Neuronal stem cell (in vitro differentiated cells): ENCODE results near the gene ISYNA1. TPM values are rescaled to one million over a fixed set of nuclear protein-coding genes. Genes with fewer than 3 reads are reported as not detected.

Experiments
- DNase-seq: peaks from one replicate; pipeline ENCODE4 v3.0.0-alpha.2; 2013; ENCODE audit warnings: low spot score
- H2AFZ ChIP-seq: one replicate; pipeline ENCODE4 v1.6.1; 2013; ENCODE audit warnings: mild to moderate bottlenecking, low read length, inconsistent platforms
- H2AK5ac ChIP-seq: 2 replicates; pipeline ENCODE4 v1.6.1; 2013; ENCODE audit warnings: low read depth, mild to moderate bottlenecking, inconsistent platforms, low read length, moderate library complexity, mixed read lengths
- H2BK120ac ChIP-seq: 2 replicates; pipeline ENCODE4 v1.6.1; 2013; ENCODE audit warnings: low read depth, mild to moderate bottlenecking, inconsistent platforms, low read length, moderate library complexity, mixed read lengths
- H2BK12ac ChIP-seq: one replicate; pipeline ENCODE4 v1.6.1; 2013; ENCODE audit warnings: low read length, inconsistent platforms
- H2BK15ac ChIP-seq: 2 replicates; pipeline ENCODE4 v1.6.1; 2013; ENCODE audit warnings: mild to moderate bottlenecking, low read length, inconsistent platforms, mixed read lengths
- H2BK5ac ChIP-seq: one replicate; pipeline ENCODE4 v1.6.1; 2013; ENCODE audit warnings: inconsistent platforms, mild to moderate bottlenecking, low read length, moderate library complexity
- H3K14ac ChIP-seq: one replicate; pipeline ENCODE4 v1.6.1; 2013; ENCODE audit warnings: low read length, inconsistent platforms
- H3K18ac ChIP-seq: 2 replicates; pipeline ENCODE4 v1.6.1; 2013; ENCODE audit warnings: low read length, inconsistent platforms
- H3K23ac ChIP-seq: 2 replicates; pipeline ENCODE4 v1.6.1; 2013; ENCODE audit warnings: low read depth, mild to moderate bottlenecking, mixed read lengths, low read length, inconsistent platforms; ENCODE audit not compliant: poor library complexity
- H3K27ac ChIP-seq: replicated peaks from 3 replicates; pipeline ENCODE4 v1.5.1; 2013; ENCODE audit warnings: low read length, inconsistent platforms
- H3K27me3 ChIP-seq, 3 experiments: 2 replicates each; pipeline ENCODE4 v1.6.1; 2013; ENCODE audit warnings: low read length in 3 of 3, mild to moderate bottlenecking in 2 of 3, inconsistent platforms in 1 of 3, low read depth in 1 of 3, mixed read lengths in 1 of 3, moderate library complexity in 1 of 3; ENCODE audit not compliant: control insufficient read depth in 3 of 3, insufficient read depth in 3 of 3
- H3K36me3 ChIP-seq, 2 donors: replicated peaks in 1 of 2; 2 replicates each; pipeline ENCODE4 v1.6.1; 2013; ENCODE audit warnings: low read length in 2 of 2; ENCODE audit not compliant: control insufficient read depth in 2 of 2, insufficient read depth in 2 of 2
- H3K4ac ChIP-seq: 2 replicates; pipeline ENCODE4 v1.6.1; 2013; ENCODE audit warnings: inconsistent platforms, mild to moderate bottlenecking, low read length, moderate library complexity
- H3K4me1 ChIP-seq, 2 donors: 1 replicate in 1 of 2; 2 replicates in 1 of 2; pipeline ENCODE4 v1.6.1; 2013; ENCODE audit warnings: low read length in 2 of 2, low read depth in 1 of 2; ENCODE audit not compliant: control insufficient read depth in 2 of 2, insufficient read depth in 1 of 2
- H3K4me2 ChIP-seq: one replicate; pipeline ENCODE4 v1.6.1; 2013; ENCODE audit warnings: mild to moderate bottlenecking, low read length, inconsistent platforms; ENCODE audit not compliant: insufficient read depth, poor library complexity, severe bottlenecking
- H3K4me3 ChIP-seq, 2 donors: 2 replicates each; pipeline ENCODE4 v1.5.1; 2013; ENCODE audit warnings: low read length in 2 of 2, mild to moderate bottlenecking in 2 of 2, inconsistent platforms in 1 of 2, moderate library complexity in 1 of 2
- H3K79me1 ChIP-seq: one replicate; pipeline ENCODE4 v1.6.1; 2013; ENCODE audit warnings: low read depth, mild to moderate bottlenecking, inconsistent platforms, low read length, moderate library complexity
- H3K9ac ChIP-seq: one replicate; pipeline ENCODE4 v1.6.1; 2013; ENCODE audit warnings: mild to moderate bottlenecking, low read depth, low read length, inconsistent platforms; ENCODE audit not compliant: poor library complexity
- H3K9me3 ChIP-seq, 2 donors: replicated peaks in 1 of 2; 2 replicates each; pipeline versions ENCODE3 to v1.6.1; 2013; ENCODE audit warnings: low read length in 2 of 2, mild to moderate bottlenecking in 2 of 2, inconsistent platforms in 1 of 2, low read depth in 1 of 2, mixed read lengths in 1 of 2, moderate library complexity in 1 of 2; ENCODE audit not compliant: control insufficient read depth in 2 of 2, insufficient read depth in 1 of 2
- H4K8ac ChIP-seq: one replicate; pipeline ENCODE4 v1.6.1; 2013; ENCODE audit warnings: low read depth, mild to moderate bottlenecking, inconsistent platforms, low read length, moderate library complexity
- H4K91ac ChIP-seq: one replicate; pipeline ENCODE4 v1.6.1; 2013; ENCODE audit warnings: low read length, low read depth, mild to moderate bottlenecking, inconsistent platforms; ENCODE audit not compliant: poor library complexity
- WGBS, 2 donors: extraction: QIAGEN DNeasy Blood & Tissue Kit; methylation state at CpG; one replicate each; pipeline ENCODE4 v1.1.7; 2013; ENCODE audit warnings: missing lambda C conversion rate in 2 of 2, mixed read lengths in 1 of 2; ENCODE audit not compliant: insufficient read length in 2 of 2, insufficient replicate concordance in 1 of 2; ENCODE audit errors: extremely low coverage in 2 of 2; 5-methylcytosine and 5-hydroxymethylcytosine counted together
- polyA plus RNA-seq, 2 experiments: library from polyadenylated mRNA; stranded (reverse); fragments of 200-250 nt; gene quantifications; one replicate each; pipeline ENCODE4 v1.2.3, GENCODE V29; 2013

ISYNA1 gene
- polyA plus RNA-seq (2013, experiment 1 of 2): 318 TPM
- 304 TPM for polyA plus RNA-seq (2013, experiment 2 of 2)

DNA sequence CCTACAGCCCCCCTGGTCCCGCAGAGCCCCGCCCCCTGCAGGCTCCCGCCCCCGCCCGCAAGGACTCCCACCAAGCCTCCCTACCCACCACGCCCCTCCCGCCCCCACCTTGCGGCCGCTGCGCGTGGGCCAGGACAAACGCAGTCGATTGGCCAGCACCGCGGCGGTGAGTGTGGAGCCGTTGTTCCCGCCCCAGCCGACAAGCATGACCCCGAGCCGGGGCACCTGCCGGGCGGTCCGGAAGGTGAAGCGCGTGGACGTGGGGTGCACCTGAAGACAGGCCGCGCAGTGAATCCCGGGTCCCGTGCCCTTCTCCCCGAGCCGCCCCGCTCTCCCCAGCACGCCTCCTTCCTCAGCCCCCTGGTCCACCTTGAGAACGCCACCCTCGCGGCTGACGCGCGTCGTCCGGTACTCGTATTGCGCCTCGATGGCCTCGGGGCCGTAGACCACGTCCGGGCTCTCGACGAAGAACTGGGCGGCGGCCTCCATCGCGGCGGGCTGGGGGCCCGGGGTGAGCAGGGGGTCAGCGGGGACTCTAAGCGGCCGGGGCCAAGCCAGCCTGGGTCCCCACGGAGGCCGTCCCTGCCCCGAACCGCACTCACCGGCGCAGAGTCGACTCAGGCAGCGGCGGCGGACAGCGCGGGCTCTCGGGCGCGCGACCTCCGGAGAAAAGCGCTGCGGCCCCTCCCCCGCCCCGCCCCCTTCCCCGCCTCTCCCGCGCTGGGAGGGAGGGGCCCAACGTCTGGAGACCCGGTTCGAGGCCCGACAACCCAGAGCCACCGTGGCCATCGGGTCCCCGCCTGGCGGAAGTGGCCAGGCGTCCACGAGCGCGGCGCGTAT, at the start of gene ISYNA1:
TSS of gene ISYNA1 (minus strand) at position 643 of the 840 bp plus-strand sequence. CDS start at position 489, 154 bp downstream.
- peak within 1 kb of the TSS; percentile 91 for H2BK120ac ChIP-seq
- H3K4ac ChIP-seq: peak within 1 kb of the TSS; percentile 98
- H3K4me3 ChIP-seq: peak within 1 kb of the TSS; percentile 99
- peak within 1 kb of the TSS; percentile 100 for H3K18ac ChIP-seq
- no peak within 1 kb of the TSS for H4K8ac ChIP-seq
- WGBS, 2 donors: no CpG with 5 or more reads among the region's 99 CpGs
- peak within 1 kb of the TSS; percentile 93 for H3K23ac ChIP-seq
- H2BK5ac ChIP-seq: peak within 1 kb of the TSS; percentile 100
- H2BK15ac ChIP-seq: peak within 1 kb of the TSS; percentile 100
- H3K4me1 ChIP-seq: peaks cover 37 to 46% of the 10 kb centered on the region in 2 donors
- DNase-seq: peak; percentile 69
- peaks cover 0 to 4% of the 10 kb centered on the region in 2 donors for H3K9me3 ChIP-seq
- peak within 1 kb of the TSS; percentile 99 for H3K9ac ChIP-seq
- peak within 1 kb of the TSS; percentile 87 for H2AFZ ChIP-seq
- peaks cover 14% of the 10 kb centered on the region for H3K79me1 ChIP-seq
- peak within 1 kb of the TSS; percentile 82 for H3K14ac ChIP-seq
- peak within 1 kb of the TSS; percentile 91 for H3K27ac ChIP-seq
- H2AK5ac ChIP-seq: peak within 1 kb of the TSS; percentile 98
- peak within 1 kb of the TSS; percentile 81 for H4K91ac ChIP-seq
- peak within 1 kb of the TSS; percentile 91 for H2BK12ac ChIP-seq
- H3K27me3 ChIP-seq: no peaks in the 10 kb centered on the region
- H3K4me2 ChIP-seq: peak within 1 kb of the TSS; percentile 83
- peaks cover 19 to 35% of the 10 kb centered on the region in 2 donors for H3K36me3 ChIP-seq

DNA sequence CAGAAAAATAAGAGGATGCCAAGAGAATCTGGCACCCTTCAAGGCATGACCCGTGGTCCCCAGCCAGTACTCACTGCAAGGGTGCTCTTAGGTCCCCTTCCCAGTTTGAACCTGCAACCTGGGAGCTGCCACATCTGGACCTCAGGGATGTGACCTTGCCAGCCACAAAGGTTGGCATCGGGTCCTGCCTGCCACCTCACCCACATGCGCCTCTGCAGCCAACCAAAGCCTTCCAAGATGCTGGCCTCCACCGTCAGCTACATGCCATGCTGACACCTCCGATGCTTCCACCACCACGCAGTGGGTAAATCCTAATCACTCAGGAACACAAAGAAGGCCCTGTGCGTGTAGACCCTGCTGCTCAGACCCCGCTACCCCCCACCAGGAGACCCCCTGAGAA, 48.8 kb upstream of the ISYNA1 start:
- Histone ChIP-seq H3K9me3 (peaks cover 0 to under 1% of the 10 kb centered on the region in 2 donors), H3K4ac (no peak overlapping the region), H3K27me3 (peaks cover 0 to 4% (median 0%) of the 10 kb centered on the region in 3 experiments), H4K91ac (no peak overlapping the region), H2BK12ac (no peak overlapping the region), H3K27ac (no peak overlapping the region), H2AK5ac (no peak overlapping the region), H4K8ac (no peak overlapping the region), H2BK120ac (no peak overlapping the region), H3K4me3 (no peak overlapping the region), H2AFZ (no peak overlapping the region), H2BK15ac (no peak overlapping the region), H2BK5ac (no peak overlapping the region), H3K9ac (peak overlapping the region; percentile 54), H3K79me1 (peaks cover 10% of the 10 kb centered on the region), H3K14ac (no peak overlapping the region), H3K4me2 (no peak overlapping the region), H3K36me3 (peaks cover 0 to 2% of the 10 kb centered on the region in 2 donors), H3K23ac (peak overlapping the region; percentile 77), H3K18ac (no peak overlapping the region), H3K4me1 (peaks cover 9% of the 10 kb centered on the region in 2 donors)
- no peak for DNase-seq
- WGBS, 2 donors: no CpG with 5 or more reads among the region's 8 CpGs

DNA sequence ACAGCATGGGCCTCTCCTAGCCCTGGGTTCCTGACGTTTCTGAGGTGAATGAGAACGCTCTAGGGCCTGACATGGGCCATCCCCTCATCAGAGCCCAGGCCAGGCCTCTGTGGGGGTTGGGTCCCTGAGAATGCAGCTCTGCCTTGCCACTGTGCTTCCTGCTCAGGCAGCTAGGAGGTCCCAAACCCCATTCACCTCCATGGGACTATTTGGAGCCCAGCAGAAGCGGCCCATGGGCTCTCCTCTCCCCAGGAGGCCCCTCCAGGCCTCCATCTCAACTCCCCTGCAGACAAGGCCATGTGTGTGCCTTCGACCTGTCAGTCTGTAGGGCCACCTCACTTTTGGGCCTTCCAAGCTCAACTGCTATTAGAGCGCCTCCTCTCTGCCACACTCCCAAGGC, 47.1 kb upstream of the ISYNA1 start:
- no peak overlapping the region for H2BK12ac ChIP-seq
- H3K9ac ChIP-seq: no peak overlapping the region
- no peak overlapping the region for H3K4me2 ChIP-seq
- no CpG with 5 or more reads among the region's 5 CpGs for WGBS, 2 donors
- H3K36me3 ChIP-seq: peaks cover 0 to 2% of the 10 kb centered on the region in 2 donors
- no peak for DNase-seq
- H4K8ac ChIP-seq: no peak overlapping the region
- H3K18ac ChIP-seq: no peak overlapping the region
- H2AFZ ChIP-seq: no peak overlapping the region
- no peak overlapping the region for H2AK5ac ChIP-seq
- peaks cover 11% of the 10 kb centered on the region for H3K79me1 ChIP-seq
- no peak overlapping the region for H2BK5ac ChIP-seq
- no peak overlapping the region for H3K4ac ChIP-seq
- H3K27ac ChIP-seq: no peak overlapping the region
- no peak overlapping the region for H4K91ac ChIP-seq
- H2BK15ac ChIP-seq: no peak overlapping the region
- H3K4me1 ChIP-seq: peaks cover 7 to 9% of the 10 kb centered on the region in 2 donors
- H3K14ac ChIP-seq: no peak overlapping the region
- no peak overlapping the region for H3K4me3 ChIP-seq
- H3K9me3 ChIP-seq: peaks cover 2 to 10% of the 10 kb centered on the region in 2 donors
- H3K23ac ChIP-seq: peak overlapping the region; percentile 23
- H2BK120ac ChIP-seq: no peak overlapping the region
- peaks cover 0 to 4% (median 0%) of the 10 kb centered on the region in 3 experiments for H3K27me3 ChIP-seq
